GM18907 (cell line): ENCODE results near the gene SLC41A1.
"Not testable (repeated sequence)": the region's sequence is repeated elsewhere in the genome, so short reads cannot be mapped to it uniquely, and the experiment has no call there.

Experiments used
- ATAC-seq: cut with Tn5 transposase; IDR thresholded peaks from one replicate; pipeline ENCODE4 v1.9.1; 2021; ENCODE audit warnings: mild to moderate bottlenecking, moderate library complexity; ENCODE audit not compliant: unreplicated experiment

The SLC41A1 gene

GRCh38 chr1:205823260-205823659 is 10.3 kb upstream of the SLC41A1 start:
- not testable (repeated sequence) for ATAC-seq

- ATAC-seq: no peak
These were observed 9.4 kb upstream of the SLC41A1 start for GRCh38 chr1:205822397-205822796.

- ATAC-seq: no peak
These were observed 5.0 kb upstream of the SLC41A1 start for GRCh38 chr1:205817988-205818387.

GRCh38 chr1:205817364-205817763 is 4.4 kb upstream of the SLC41A1 start:
- no peak for ATAC-seq

- ATAC-seq: no peak
These were observed 709 bp upstream of the SLC41A1 start for GRCh38 chr1:205813755-205814058.

- no peak for ATAC-seq
These were observed 624 bp downstream of the SLC41A1 start for GRCh38 chr1:205812271-205812877.

- no peak for ATAC-seq
These were observed 1.3 kb downstream of the SLC41A1 start for GRCh38 chr1:205811660-205812059.

- ATAC-seq: no peak
These were observed 2.4 kb downstream of the SLC41A1 start for GRCh38 chr1:205810448-205811157.

- no peak for ATAC-seq
These were observed 3.1 kb downstream of the SLC41A1 start for GRCh38 chr1:205809942-205810345.

- no peak for ATAC-seq
These were observed 3.5 kb downstream of the SLC41A1 start for GRCh38 chr1:205809469-205809868.

- ATAC-seq: no peak
These were observed 7.8 kb downstream of the SLC41A1 start for GRCh38 chr1:205805082-205805711.

- ATAC-seq: no peak
These were observed 8.4 kb downstream of the SLC41A1 start for GRCh38 chr1:205804605-205805004.

GRCh38 chr1:205803986-205804385 is 9.0 kb downstream of the SLC41A1 start:
- ATAC-seq: no peak

GRCh38 chr1:205802060-205802459 is 10.9 kb downstream of the SLC41A1 start:
- ATAC-seq: no peak

- ATAC-seq: no peak
These were observed 11.9 kb downstream of the SLC41A1 start for GRCh38 chr1:205800981-205801703.

- ATAC-seq: no peak
These were observed 12.6 kb downstream of the SLC41A1 start for GRCh38 chr1:205800427-205800826.

GRCh38 chr1:205798577-205798976 is 14.4 kb downstream of the SLC41A1 start:
- no peak for ATAC-seq

- no peak for ATAC-seq
These were observed 15.8 kb downstream of the SLC41A1 start for GRCh38 chr1:205797168-205797567.

GRCh38 chr1:205794011-205794730 is 18.8 kb downstream of the SLC41A1 start:
- peak; percentile 51 for ATAC-seq

GRCh38 chr1:205792961-205793673 is 19.9 kb downstream of the SLC41A1 start:
- peak; percentile 16 for ATAC-seq
